ENCODE results near the gene SATB2. TPM values are rescaled to one million over a fixed set of nuclear protein-coding genes. Genes with fewer than 3 reads are reported as not detected.

The SATB2 gene
- total and polyA plus RNA-seq, 2 donors from 2014 or later: 1.3 to 17.5 TPM

DNA sequence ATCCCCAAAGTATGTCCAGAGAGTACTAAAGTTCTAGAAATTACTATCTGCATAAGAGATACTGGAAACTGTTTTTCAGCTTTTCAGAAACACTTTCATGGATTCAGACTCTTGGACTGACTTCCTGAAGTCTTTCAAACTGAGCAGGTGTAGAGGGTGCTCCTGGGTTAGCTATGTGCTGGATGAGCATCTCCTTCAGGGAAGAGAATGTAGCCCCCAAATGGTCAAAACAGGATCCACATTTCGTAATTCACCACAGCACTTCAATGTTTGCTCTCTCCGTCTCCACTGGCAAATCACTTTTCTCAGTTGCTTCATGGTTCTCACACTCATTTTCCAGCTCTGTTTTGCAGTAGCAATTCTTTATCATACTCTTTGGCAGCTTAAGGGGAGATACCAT is 23.2 kb upstream of the SATB2 start:
- no peaks in the 10 kb centered on the region for H3K36me3 ChIP-seq (ENCODE audit: control insufficient read depth in 2 of 3, insufficient read depth in 3 of 3, low read length in 3 of 3)
- FAIRE-seq (no peak), DNase-seq (no peak)
- intact Hi-C loops (cut with DNase I): loop anchor here (10.0 kb wide), 1 partner anchor 1166 kb away; no protein-coding TSS in a partner anchor
- peaks cover 5% of the 10 kb centered on the region for H3K27me3 ChIP-seq (ENCODE audit: control insufficient read depth, insufficient read depth, low read length)
- TF ChIP-seq, protein P1, sequence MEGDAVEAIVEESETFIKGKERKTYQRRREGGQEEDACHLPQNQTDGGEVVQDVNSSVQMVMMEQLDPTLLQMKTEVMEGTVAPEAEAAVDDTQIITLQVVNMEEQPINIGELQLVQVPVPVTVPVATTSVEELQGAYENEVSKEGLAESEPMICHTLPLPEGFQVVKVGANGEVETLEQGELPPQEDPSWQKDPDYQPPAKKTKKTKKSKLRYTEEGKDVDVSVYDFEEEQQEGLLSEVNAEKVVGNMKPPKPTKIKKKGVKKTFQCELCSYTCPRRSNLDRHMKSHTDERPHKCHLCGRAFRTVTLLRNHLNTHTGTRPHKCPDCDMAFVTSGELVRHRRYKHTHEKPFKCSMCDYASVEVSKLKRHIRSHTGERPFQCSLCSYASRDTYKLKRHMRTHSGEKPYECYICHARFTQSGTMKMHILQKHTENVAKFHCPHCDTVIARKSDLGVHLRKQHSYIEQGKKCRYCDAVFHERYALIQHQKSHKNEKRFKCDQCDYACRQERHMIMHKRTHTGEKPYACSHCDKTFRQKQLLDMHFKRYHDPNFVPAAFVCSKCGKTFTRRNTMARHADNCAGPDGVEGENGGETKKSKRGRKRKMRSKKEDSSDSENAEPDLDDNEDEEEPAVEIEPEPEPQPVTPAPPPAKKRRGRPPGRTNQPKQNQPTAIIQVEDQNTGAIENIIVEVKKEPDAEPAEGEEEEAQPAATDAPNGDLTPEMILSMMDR (IDR thresholded peaks at IDR 0.05; ENCODE audit: borderline replicate concordance, extremely low read depth, insufficient read depth): no peak
- H3K9me3 ChIP-seq (ENCODE audit: control insufficient read depth in 2 of 3, insufficient read depth in 1 of 3, low read length in 3 of 3): no peaks in the 10 kb centered on the region
- no peaks in the 10 kb centered on the region for H3K4me1 ChIP-seq (ENCODE audit: control insufficient read depth in 2 of 3, insufficient read depth in 2 of 3, low read depth in 1 of 3, low read length in 3 of 3)
- no peak overlapping the region for H3K9ac ChIP-seq (ENCODE audit: low read length in 3 of 3)
- no peak overlapping the region for H3K27ac ChIP-seq (ENCODE audit: low read depth in 2 of 2, low read length in 2 of 2)
- H3K4me3 ChIP-seq (ENCODE audit: low read length in 3 of 3): no peak overlapping the region

DNA sequence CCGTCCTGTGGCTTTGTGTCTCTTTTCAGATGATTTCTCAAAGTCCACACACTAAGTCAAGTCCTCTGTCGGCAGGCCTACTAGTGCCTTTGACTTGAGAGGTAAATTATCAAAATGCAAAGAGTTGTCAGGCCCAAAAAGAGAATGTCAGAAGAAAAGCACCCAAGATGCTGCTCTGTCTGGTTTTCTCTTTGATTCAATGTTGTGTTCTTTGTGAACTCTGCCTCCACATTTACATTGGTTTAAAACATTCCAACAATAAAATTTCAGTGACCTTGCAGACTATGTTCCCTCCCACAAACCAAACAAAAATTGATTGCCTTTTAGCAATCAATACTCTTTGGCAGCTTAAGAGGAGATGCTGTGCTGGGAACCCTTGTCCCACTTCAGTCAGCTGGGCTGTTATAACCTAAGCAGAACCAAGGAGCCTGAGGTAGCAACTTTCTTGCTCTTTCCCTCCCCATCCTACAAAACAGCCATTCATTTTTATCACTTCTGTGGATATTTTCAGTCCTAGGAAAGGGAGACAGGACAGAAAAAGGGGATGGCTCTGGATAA is 19.6 kb upstream of the SATB2 start:
- FAIRE-seq: no peak
- Histone ChIP-seq H3K9me3 (ENCODE audit: control insufficient read depth in 2 of 3, insufficient read depth in 1 of 3, low read length in 3 of 3) (no peaks in the 10 kb centered on the region), H3K4me3 (ENCODE audit: low read length in 3 of 3) (no peak overlapping the region), H3K36me3 (ENCODE audit: control insufficient read depth in 2 of 3, insufficient read depth in 3 of 3, low read length in 3 of 3) (no peaks in the 10 kb centered on the region), H3K27ac (ENCODE audit: low read depth in 2 of 2, low read length in 2 of 2) (no peak overlapping the region), H3K27me3 (ENCODE audit: control insufficient read depth, insufficient read depth, low read length) (peaks cover 16% of the 10 kb centered on the region), H3K4me1 (ENCODE audit: control insufficient read depth in 2 of 3, insufficient read depth in 2 of 3, low read depth in 1 of 3, low read length in 3 of 3) (no peaks in the 10 kb centered on the region), H3K9ac (ENCODE audit: low read length in 3 of 3) (no peak overlapping the region)
- intact Hi-C loops (cut with DNase I): no loop called here
- TF ChIP-seq, protein P1 (IDR thresholded peaks at IDR 0.05; ENCODE audit: borderline replicate concordance, extremely low read depth, insufficient read depth): no peak
- no peak for DNase-seq

DNA sequence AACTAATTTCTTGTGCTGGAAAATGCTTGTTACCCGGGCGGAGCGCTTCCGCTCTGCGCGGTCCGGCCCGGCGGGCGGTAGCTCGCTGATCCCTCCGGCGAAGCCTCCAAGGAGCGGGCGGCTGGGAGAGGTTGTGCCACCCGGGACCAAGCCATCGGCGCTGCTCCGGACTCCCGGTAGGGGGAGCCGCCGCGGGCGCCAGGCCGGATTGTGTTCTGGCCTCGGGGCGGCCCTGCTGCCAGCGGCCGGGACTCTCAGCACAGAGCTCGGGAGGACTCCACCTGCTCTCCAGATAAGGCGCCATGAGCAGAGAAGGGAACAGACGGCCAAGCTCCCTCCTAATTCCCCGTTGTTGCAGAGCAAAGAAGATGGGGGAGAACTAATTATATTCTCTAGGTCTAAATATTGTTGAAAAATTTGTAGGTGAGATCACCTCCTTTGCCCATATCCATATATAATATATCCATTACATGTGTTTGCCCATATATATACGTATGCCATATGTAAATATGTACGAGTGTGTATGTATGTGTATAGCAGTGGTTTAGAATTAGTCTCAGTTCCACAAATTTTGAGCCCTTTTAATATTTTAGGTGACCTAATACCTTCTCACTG is 13.8 kb upstream of the SATB2 start:
- peak; percentile 77 to 87 (median 82) for DNase-seq
- Histone ChIP-seq H3K9me3 (ENCODE audit: control insufficient read depth in 2 of 3, insufficient read depth in 1 of 3, low read length in 3 of 3) (no peaks in the 10 kb centered on the region), H3K27ac (ENCODE audit: low read depth in 2 of 2, low read length in 2 of 2) (no peak overlapping the region), H3K27me3 (ENCODE audit: control insufficient read depth, insufficient read depth, low read length) (peaks cover 60% of the 10 kb centered on the region), H3K9ac (ENCODE audit: low read length in 3 of 3) (no peak overlapping the region), H3K4me1 (ENCODE audit: control insufficient read depth in 2 of 3, insufficient read depth in 2 of 3, low read depth in 1 of 3, low read length in 3 of 3) (peaks cover 0 to 8% (median 0%) of the 10 kb centered on the region in 3 donors), H3K4me3 (ENCODE audit: low read length in 3 of 3) (no peak overlapping the region), H3K36me3 (ENCODE audit: control insufficient read depth in 2 of 3, insufficient read depth in 3 of 3, low read length in 3 of 3) (no peaks in the 10 kb centered on the region)
- TF ChIP-seq, protein P1 (IDR thresholded peaks at IDR 0.05; ENCODE audit: borderline replicate concordance, extremely low read depth, insufficient read depth): peak; percentile 51
- no peak for FAIRE-seq
- intact Hi-C loops (cut with DNase I): no loop called here

All from kidney (tissue), 14 donors.